Measurements from ENCODE around the gene GSTT4. TPM values are rescaled to one million over a fixed set of nuclear protein-coding genes. Genes with fewer than 3 reads are reported as not detected.

GSTT4 gene
- total RNA-seq, 2 donors from 2014 or later, result not detected

DNA sequence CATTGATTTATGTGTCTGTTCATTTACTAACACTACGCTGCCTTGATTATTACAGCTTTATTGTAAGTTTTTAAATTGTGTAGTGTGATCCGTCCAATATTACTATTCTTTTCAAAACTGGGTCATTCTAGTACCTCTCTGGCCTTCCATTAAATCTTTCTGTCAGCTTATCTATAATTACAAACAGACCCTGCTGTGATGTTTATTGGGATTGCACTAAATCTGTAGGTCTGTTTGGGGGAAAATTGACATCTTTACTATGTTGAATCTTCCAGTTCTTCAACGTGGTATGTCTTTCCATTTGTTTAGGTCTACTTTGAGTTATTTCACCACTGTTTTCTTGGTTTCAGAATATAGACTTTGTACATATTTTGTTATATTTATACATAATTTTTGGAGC, 21.5 kb upstream of the GSTT4 start:
- H3K4me1 ChIP-seq, result peaks cover 3% of the 10 kb centered on the region
- no peaks in the 10 kb centered on the region for H3K27me3 ChIP-seq
- no peaks in the 10 kb centered on the region for H3K36me3 ChIP-seq (replicated peaks in 1 of 2; ENCODE audit: insufficient read depth in 1 of 2, low read depth in 2 of 2)
- TF ChIP-seq CTCF (IDR thresholded peaks at IDR 0.05) (no peak), POLR2A (IDR thresholded peaks at IDR 0.05) (no peak)
- 90 to 92% methylated on average over 3 of the region's 3 CpGs for WGBS, 2 donors
- intact Hi-C loops (cut with DNase I), result no loop called here
- no peak overlapping the region for H3K27ac ChIP-seq
- ATAC-seq (no peak), DNase-seq (no peak)
- no peak overlapping the region for H3K4me3 ChIP-seq
- no peaks in the 10 kb centered on the region for H3K9me3 ChIP-seq

DNA sequence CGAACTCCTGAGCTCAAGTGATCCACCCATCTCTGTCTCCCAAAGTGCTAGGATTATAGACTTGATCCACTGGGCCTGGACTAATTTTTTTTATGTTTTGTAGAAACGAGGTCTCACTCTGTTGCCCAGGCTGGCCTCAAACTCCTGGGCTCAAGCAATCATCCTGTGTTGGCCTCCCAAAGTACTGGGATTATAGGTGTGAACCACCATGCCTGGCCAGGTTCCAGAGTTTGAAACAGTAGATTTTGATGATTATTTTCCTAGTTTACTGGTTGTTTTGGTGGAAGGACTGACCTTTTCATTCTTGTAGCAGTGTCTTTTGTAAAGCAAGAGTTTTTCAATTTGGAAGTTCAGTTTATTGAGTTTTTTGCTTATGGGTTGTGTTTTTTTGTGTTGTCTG, 20.8 kb upstream of the GSTT4 start:
- DNase-seq, result no peak
- no peak for ATAC-seq
- intact Hi-C loops (cut with DNase I), result no loop called here
- 67 to 88% methylated on average over 2 of the region's 2 CpGs for WGBS, 2 donors
- Histone ChIP-seq H3K9me3 (no peaks in the 10 kb centered on the region), H3K4me1 (peaks cover 3% of the 10 kb centered on the region), H3K27ac (no peak overlapping the region), H3K36me3 (replicated peaks in 1 of 2; ENCODE audit: insufficient read depth in 1 of 2, low read depth in 2 of 2) (no peaks in the 10 kb centered on the region), H3K4me3 (no peak overlapping the region), H3K27me3 (no peaks in the 10 kb centered on the region)
- TF ChIP-seq CTCF (IDR thresholded peaks at IDR 0.05) (no peak), POLR2A (IDR thresholded peaks at IDR 0.05) (no peak)

DNA sequence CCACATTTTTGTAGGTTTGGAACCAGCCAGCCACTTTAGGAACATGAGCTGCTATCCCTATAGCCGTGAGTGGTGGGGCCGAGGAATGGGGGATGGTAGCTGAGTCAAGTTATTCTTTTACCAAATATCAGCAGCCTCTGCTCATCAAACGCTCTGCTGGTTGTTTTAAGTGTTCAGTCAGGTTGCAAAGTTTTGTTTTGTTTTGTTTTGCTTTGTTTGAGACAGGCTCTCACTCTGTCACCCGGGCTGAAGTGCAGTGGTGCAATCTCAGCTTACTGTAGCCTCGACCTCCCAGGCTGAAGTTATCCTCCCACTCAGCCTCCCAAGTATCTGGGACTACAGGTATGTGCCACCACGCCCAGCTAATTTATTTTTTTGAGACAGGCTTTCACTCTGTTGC, 20.2 kb upstream of the GSTT4 start:
- no peak for DNase-seq
- no peak for ATAC-seq
- Histone ChIP-seq H3K27me3 (no peaks in the 10 kb centered on the region), H3K9me3 (no peaks in the 10 kb centered on the region), H3K36me3 (replicated peaks in 1 of 2; ENCODE audit: insufficient read depth in 1 of 2, low read depth in 2 of 2) (no peaks in the 10 kb centered on the region), H3K4me3 (no peak overlapping the region), H3K27ac (no peak overlapping the region), H3K4me1 (peaks cover 3% of the 10 kb centered on the region)
- intact Hi-C loops (cut with DNase I), result no loop called here
- TF ChIP-seq POLR2A (IDR thresholded peaks at IDR 0.05), result no peak
- TF ChIP-seq CTCF (IDR thresholded peaks at IDR 0.05), result no peak
- WGBS, 2 donors, result 78 to 83% methylated on average over 6 of the region's 6 CpGs

GRCh38 chr22:24024354-24024753, 19.1 kb upstream of the GSTT4 start:
- TF ChIP-seq POLR2A (IDR thresholded peaks at IDR 0.05), result no peak
- no peak for TF ChIP-seq CTCF (IDR thresholded peaks at IDR 0.05)

DNA sequence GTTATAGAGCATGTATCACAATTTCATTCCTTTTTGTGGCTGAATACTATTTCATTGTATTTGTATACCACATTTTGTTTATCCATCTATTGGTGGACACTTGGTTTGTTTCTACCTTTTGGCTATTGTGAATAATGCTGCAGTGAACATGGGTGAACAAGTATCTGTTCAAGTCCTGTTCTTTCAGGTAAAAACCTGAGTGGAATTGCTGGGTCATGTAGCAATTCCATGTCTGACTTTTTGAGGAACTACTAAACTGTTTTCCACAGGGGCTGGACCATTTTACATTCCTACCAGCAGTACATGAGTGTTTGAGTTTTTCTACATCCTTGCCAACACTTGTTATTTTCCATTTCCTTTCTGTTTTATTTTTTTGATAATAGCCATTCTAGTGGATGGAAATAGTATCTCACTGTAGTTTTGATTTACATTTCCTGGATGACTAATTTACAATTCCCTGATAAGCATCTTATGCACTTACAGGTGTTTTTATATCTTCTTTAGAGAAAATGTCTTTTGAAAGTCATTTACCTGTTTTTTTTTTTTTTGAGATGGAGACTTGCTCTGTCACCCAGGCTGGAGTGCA, 18.0 kb upstream of the GSTT4 start:
- Histone ChIP-seq H3K9me3 (no peaks in the 10 kb centered on the region), H3K36me3 (replicated peaks in 1 of 2; ENCODE audit: insufficient read depth in 1 of 2, low read depth in 2 of 2) (no peaks in the 10 kb centered on the region), H3K27ac (no peak overlapping the region), H3K4me1 (peaks cover 3% of the 10 kb centered on the region), H3K27me3 (no peaks in the 10 kb centered on the region), H3K4me3 (no peak overlapping the region)
- no peak for ATAC-seq
- intact Hi-C loops (cut with DNase I), result no loop called here
- no peak for DNase-seq
- TF ChIP-seq POLR2A (IDR thresholded peaks at IDR 0.05) (no peak), CTCF (IDR thresholded peaks at IDR 0.05) (no peak)

More at GRCh38 chr22:24024354-24024753, 19.1 kb upstream of the GSTT4 start:
- H3K9me3 ChIP-seq, result no peaks in the 10 kb centered on the region
- H3K4me1 ChIP-seq, result peaks cover 3% of the 10 kb centered on the region
- no peak overlapping the region for H3K27ac ChIP-seq
- DNase-seq (no peak), ATAC-seq (no peak)
- no peak overlapping the region for H3K4me3 ChIP-seq
- 96 to 97% methylated on average over 3 of the region's 3 CpGs for WGBS, 2 donors
- H3K27me3 ChIP-seq, result no peaks in the 10 kb centered on the region
- intact Hi-C loops (cut with DNase I), result no loop called here
- H3K36me3 ChIP-seq (replicated peaks in 1 of 2; ENCODE audit: insufficient read depth in 1 of 2, low read depth in 2 of 2), result no peaks in the 10 kb centered on the region

Measured in body of pancreas (tissue), 4 donors.